Neutrophil (primary cell): ENCODE results near the gene CACNA1C.

Source experiments
- H3K27ac ChIP-seq: fragments of 200-600 bp; sonication (generic); 2 replicates; pipeline ENCODE4 v1.5.1; 2016; ENCODE audit warnings: mild to moderate bottlenecking, moderate library complexity
- H3K27me3 ChIP-seq: fragments of 200-600 bp; sonication (generic); 2 replicates; pipeline ENCODE4 v1.6.0; 2016; ENCODE audit warnings: mild to moderate bottlenecking
- H3K36me3 ChIP-seq: fragments of 200-600 bp; sonication (generic); 2 replicates; pipeline ENCODE4 v1.5.1; 2017
- H3K4me1 ChIP-seq, 2 experiments: fragments of 200-600 bp in 1 of 2; sonication (generic) in 1 of 2; 1 replicate in 1 of 2; 2 replicates in 1 of 2; pipeline versions ENCODE4 v1.5.1 to v1.6.1; 2013 to 2016; ENCODE audit warnings: low read depth in 1 of 2, low read length in 1 of 2, mild to moderate bottlenecking in 1 of 2, moderate library complexity in 1 of 2; ENCODE audit not compliant: control insufficient read depth in 1 of 2, insufficient read depth in 1 of 2
- H3K4me3 ChIP-seq, 2 experiments: fragments of 200-600 bp in 1 of 2; sonication (generic) in 1 of 2; 1 replicate in 1 of 2; 2 replicates in 1 of 2; pipeline ENCODE4 v1.5.1; 2013 to 2016; ENCODE audit warnings: low read depth in 1 of 2, low read length in 1 of 2, mild to moderate bottlenecking in 1 of 2, moderate library complexity in 1 of 2
- H3K9me3 ChIP-seq: fragments of 200-600 bp; sonication (generic); 2 replicates; pipeline ENCODE4 v1.5.1; 2016
- CTCF ChIP-seq: fragments of 200-600 bp; sonication (generic); IDR thresholded peaks from 2 replicates; pipeline ENCODE4 v1.5.1; 2016; ENCODE audit warnings: antibody characterized with exemption

The CACNA1C gene

GRCh38 chr12:2277492-2278155 lies 224.8 kb downstream of the CACNA1C start:
- no peaks in the 10 kb centered on the region for H3K9me3 ChIP-seq
- no peaks in the 10 kb centered on the region for H3K4me1 ChIP-seq
- H3K27me3 ChIP-seq: no peaks in the 10 kb centered on the region
- no peaks in the 10 kb centered on the region for H3K36me3 ChIP-seq
- no peak overlapping the region for H3K4me3 ChIP-seq
- H3K27ac ChIP-seq: no peak overlapping the region
- TF ChIP-seq CTCF: no peak

GRCh38 chr12:2281446-2281845 lies 228.7 kb downstream of the CACNA1C start:
- H3K4me1 ChIP-seq: peaks cover 17 to 21% of the 10 kb centered on the region in 2 experiments
- H3K4me3 ChIP-seq: no peak overlapping the region
- no peak for TF ChIP-seq CTCF

GRCh38 chr12:2282318-2282717 lies 229.5 kb downstream of the CACNA1C start:
- Histone ChIP-seq H3K9me3 (no peaks in the 10 kb centered on the region), H3K4me1 (peaks cover 17 to 21% of the 10 kb centered on the region in 2 experiments), H3K27me3 (no peaks in the 10 kb centered on the region), H3K36me3 (no peaks in the 10 kb centered on the region), H3K27ac (no peak overlapping the region), H3K4me3 (no peak overlapping the region)
- TF ChIP-seq CTCF: no peak

More at GRCh38 chr12:2281446-2281845, 228.7 kb downstream of the CACNA1C start:
- H3K27me3 ChIP-seq: no peaks in the 10 kb centered on the region
- no peaks in the 10 kb centered on the region for H3K9me3 ChIP-seq
- H3K36me3 ChIP-seq: no peaks in the 10 kb centered on the region
- H3K27ac ChIP-seq: no peak overlapping the region

GRCh38 chr12:2283480-2283879 lies 230.7 kb downstream of the CACNA1C start:
- no peaks in the 10 kb centered on the region for H3K36me3 ChIP-seq
- peaks cover 24 to 29% of the 10 kb centered on the region in 2 experiments for H3K4me1 ChIP-seq
- H3K27me3 ChIP-seq: no peaks in the 10 kb centered on the region
- H3K4me3 ChIP-seq: no peak overlapping the region
- no peak for TF ChIP-seq CTCF
- H3K9me3 ChIP-seq: no peaks in the 10 kb centered on the region
- no peak overlapping the region for H3K27ac ChIP-seq

- Histone ChIP-seq H3K27me3 (no peaks in the 10 kb centered on the region), H3K4me1 (peaks cover 24 to 29% of the 10 kb centered on the region in 2 experiments), H3K9me3 (no peaks in the 10 kb centered on the region), H3K36me3 (no peaks in the 10 kb centered on the region), H3K4me3 (no peak overlapping the region), H3K27ac (no peak overlapping the region)
- TF ChIP-seq CTCF: no peak
Measured at GRCh38 chr12:2283916-2284315, 231.1 kb downstream of the CACNA1C start.
